Activated CD4-positive, CD25-positive, alpha-beta regulatory T cell treated with anti-CD3 and anti-CD28 coated beads, Interleukin-2, amount 50 U/mL, for 72 hours (primary cell): ENCODE data around the gene KDM5C.

Source experiments
- DNase-seq: peaks from one replicate; pipeline ENCODE4 v3.0.0; 2021

The KDM5C gene

GRCh38 chrX:53224860-53225797 lies at the start of gene KDM5C:
KDM5C (minus strand) TSS chrX:53225207; CDS start chrX:53224889, 318 bp downstream.
- peak; percentile 91 for DNase-seq

DNA sequence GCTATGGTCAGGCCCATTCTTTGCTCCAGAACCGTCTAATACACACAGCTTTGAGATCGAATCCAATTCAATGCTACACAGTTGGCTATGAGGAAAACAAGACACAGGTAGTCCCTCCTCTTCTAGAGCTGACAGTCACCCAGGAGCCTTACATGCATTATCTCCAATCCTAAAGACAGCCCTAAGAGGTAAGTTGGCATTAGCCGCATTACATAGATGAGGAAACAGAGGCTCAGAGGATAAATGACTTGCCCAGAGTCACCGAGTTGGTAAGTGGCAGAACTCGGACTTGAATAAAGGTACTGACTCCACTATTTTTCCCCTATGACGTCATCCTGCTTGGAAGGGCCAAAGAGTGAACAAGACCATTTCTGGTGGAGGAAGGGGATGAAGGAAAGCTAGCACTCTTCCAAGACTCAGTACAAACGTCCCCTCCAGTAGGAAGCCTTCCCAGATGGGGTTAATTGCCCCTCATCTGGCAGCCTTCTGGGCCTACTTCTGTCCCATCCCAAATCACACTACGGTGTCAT lies 47.9 kb upstream of the KDM5C start:
- DNase-seq = no peak

DNA sequence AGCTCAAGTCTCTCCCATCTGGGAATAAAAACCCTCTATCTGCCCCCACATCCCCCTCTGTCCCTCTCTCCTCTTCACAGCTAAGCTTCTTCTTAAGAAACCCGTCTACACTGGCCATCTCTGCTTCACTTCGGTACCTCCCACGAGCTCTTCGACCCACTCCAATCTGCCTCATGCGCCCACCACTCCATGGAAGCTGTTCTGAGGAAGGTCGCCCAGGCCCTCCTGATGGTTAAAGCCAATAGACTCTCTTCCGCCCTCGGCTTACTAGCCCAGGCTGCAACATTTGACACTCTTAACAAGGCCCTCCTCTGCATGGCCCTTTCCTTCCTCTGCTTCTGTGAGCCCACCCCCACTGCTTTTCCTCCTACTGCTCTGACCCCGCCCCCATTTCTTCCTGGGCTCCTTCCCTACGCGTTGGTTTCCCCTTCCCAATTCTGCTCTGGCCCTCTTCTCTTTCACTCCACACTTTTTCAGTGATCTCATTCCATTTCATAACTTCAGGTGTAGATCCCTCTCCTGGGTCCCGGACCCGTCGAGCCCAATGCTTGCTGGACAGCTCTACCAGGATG lies 44.6 kb upstream of the KDM5C start:
- DNase-seq = no peak

- no peak for DNase-seq
Measured at GRCh38 chrX:53268173-53268572, 43.2 kb upstream of the KDM5C start.

DNA sequence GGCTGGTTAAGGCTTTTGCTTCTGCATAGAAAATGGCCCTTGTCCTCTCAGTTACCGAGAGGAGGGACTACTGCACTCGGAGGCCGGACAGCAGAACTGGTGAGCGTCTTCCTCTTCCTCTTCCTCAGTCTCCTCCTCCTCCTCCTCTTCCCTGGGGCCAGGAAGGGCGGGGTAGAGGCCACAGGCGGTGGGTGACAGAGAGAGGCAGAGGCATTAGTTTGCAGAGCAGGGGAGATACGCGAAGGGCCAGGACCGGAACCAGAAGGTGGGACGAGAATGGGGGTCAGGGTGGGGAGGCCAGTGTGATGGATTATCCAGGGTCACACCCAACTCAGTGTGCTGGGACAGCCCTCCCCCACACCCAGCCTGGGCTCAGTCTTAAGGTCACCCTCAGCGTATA lies 41.9 kb upstream of the KDM5C start:
- no peak for DNase-seq

GRCh38 chrX:53265771-53266574 lies 41.0 kb upstream of the KDM5C start:
- DNase-seq = no peak

- DNase-seq = peak; percentile 41
Measured at GRCh38 chrX:53263597-53264094, 38.6 kb upstream of the KDM5C start.

- DNase-seq = no peak
Measured at GRCh38 chrX:53262918-53263394, 37.9 kb upstream of the KDM5C start.

GRCh38 chrX:53262189-53262917 lies 37.3 kb upstream of the KDM5C start:
- DNase-seq = no peak

GRCh38 chrX:53261355-53261972 lies 36.5 kb upstream of the KDM5C start:
- DNase-seq = no peak

DNA sequence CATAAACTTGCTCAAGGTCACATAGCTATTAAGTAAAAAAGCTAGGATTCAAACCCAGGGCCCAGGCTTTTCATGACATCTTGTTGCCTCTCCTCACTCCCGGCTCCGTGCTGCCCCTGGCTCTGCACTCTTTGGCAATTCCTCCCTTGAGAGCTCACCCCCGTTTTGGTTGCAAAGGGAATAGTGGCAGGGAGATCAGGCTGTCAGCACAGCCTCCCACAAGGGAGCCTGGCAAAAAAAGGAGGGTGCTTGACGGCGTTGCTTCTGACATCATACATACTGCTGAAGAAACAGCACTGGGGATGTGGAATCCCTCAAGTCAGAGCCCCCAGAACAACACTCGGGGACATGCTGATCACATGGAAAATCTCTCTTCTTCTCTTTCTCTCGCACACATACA lies 35.8 kb upstream of the KDM5C start:
- DNase-seq = no peak

DNA sequence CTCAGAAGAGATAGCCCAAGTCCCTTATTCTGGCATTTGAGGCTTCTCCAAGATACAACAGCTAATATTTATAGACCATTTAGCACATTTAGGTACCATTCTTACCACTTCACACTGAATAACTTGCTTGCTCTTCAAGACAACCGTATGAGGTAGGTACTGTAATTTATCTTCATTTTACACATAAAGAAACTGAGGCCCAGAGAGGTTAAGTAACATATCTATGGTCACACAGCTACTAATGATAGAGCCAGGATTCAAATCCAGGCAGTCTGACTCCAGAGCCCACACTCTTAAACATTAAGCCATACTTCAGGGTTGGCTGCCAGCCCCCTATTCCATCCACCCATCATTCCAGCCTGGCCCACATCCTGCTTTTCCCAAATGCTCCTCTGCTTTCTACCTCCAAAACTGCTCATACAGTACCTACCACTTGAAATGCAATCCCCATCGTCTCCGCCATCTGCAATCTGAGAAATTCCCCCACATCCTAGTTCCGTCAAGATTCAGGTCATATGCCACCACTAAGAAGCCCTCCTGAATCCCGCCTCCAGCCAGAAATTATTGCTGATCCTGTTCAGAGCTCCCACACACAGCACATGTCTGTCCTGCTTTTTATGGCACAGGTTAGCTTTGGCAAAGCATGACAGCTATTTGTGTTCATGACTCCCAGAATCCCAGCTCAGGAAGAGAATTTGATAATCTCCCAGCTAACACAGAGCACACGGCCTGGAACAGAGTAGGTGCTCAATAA lies 32.8 kb upstream of the KDM5C start:
- no peak for DNase-seq

- no peak for DNase-seq
Measured at GRCh38 chrX:53257166-53257565, 32.2 kb upstream of the KDM5C start.

DNA sequence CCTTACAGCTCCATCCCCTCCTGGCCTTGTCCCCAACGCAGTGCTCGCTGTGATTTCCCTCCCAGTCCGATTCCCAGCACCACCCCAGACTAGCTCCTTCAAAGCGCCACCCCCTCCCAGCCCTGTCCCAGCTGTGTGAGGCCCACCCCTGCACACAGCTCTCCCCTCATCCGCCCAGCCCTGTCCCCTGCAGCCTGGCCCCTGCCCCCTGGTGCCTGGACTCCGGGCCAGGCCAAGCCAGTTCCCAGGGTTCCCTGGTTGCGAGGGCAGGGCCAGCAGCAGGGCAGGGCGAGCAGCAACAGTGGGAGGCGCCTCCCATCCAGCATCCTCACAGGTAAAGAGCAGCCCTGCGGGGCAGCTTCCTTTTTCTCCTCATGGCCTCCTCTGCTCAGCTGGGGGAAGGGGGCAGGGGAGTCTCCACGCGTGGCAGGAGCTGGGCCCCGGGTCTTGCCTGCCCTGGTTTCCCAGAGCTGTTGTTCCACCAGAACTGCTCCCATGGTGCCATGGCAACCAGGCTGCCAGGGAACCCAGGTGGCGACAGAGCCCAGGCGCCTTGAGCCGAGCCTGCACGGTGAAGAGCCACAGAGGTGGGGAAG lies 31.5 kb upstream of the KDM5C start:
- no peak for DNase-seq

DNA sequence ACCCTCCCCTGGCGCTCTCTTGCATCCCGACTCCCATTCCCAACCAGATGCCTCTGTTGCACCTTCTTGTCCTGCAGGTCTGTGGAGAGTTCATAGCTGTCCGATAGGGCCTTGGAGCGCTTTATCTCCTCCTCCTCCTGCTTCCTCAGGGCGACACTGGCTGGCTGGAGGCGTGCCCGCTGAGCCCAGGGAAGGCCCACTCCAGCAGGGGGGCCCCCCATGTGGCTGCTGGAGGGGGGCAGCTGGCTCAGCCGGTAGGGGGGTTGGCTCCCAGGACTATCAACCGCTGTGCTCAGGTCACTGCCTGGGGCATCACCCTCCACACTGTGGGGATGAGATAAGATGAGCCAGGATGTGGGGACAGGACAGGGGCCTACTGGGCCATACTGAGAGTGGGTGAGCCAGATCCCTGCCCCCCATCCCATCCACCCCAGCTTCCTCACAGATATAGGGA lies 30.8 kb upstream of the KDM5C start:
- no peak for DNase-seq

DNA sequence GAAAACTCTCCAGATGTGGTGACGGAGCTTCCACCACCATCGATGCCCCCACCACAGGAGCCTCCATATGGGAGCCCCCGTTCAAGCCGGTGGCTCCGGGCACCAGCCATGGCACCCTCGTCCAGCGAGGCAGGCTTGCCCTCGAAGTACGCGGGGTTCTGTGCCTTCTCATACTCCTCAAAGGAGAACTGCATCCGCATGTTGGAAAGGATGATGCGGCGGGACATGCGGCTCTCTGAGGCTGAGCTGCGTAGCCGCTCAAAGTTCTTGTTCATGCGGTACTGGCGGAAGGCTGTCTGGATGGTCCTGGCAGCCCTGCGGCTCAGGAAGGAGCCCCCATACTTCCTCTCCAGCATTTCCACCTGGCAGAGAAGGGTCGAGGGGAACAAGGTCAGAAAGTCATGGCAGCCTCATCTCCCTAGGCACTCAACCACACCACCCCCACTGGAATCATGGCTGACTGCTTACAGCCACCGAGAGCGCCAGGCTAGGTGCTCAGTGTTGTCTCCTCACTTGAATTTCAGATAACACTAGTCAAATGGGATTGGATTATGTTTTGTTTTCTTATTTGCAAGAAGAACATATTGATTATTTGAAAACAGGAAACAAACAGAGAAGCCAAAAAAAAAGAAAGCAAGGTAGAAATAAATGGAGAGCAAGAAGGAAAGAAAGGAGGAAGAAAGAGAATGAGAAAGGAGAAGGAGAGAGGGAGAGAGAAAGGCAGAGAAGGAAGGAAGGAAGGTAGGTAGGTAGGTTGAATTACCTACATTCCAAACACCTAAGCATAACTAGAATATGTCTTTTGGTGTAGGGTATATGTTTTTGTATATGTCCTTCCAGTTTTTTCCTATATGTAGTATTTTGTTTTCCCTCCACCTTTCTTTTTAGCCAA lies 29.8 kb upstream of the KDM5C start:
- no peak for DNase-seq

- DNase-seq = no peak
Measured at GRCh38 chrX:53253293-53254020, 28.4 kb upstream of the KDM5C start.

GRCh38 chrX:53251307-53251706 lies 26.3 kb upstream of the KDM5C start:
- no peak for DNase-seq

GRCh38 chrX:53250556-53250955 lies 25.5 kb upstream of the KDM5C start:
- DNase-seq = no peak
